Neural progenitor cell (in vitro differentiated cells): ENCODE data around the gene MAN2A1.

Source experiments
- EZH2 ChIP-seq: fragments of 200-600 bp; sonication (generic); IDR thresholded peaks from 2 replicates; pipeline ENCODE4 v1.6.1; 2017; ENCODE audit warnings: antibody characterized with exemption, mild to moderate bottlenecking, moderate library complexity
- EZH2phosphoT487 ChIP-seq: fragments of 200-600 bp; sonication (generic); IDR thresholded peaks from 2 replicates; pipeline ENCODE4 v1.6.1; 2017; ENCODE audit warnings: antibody characterized with exemption
- TF ChIP-seq, protein P1 (sequence below): fragments of 200-600 bp; sonication (generic); IDR thresholded peaks from 2 replicates; pipeline ENCODE4 v1.5.1; 2017; ENCODE audit warnings: antibody characterized with exemption, mild to moderate bottlenecking

DNA sequence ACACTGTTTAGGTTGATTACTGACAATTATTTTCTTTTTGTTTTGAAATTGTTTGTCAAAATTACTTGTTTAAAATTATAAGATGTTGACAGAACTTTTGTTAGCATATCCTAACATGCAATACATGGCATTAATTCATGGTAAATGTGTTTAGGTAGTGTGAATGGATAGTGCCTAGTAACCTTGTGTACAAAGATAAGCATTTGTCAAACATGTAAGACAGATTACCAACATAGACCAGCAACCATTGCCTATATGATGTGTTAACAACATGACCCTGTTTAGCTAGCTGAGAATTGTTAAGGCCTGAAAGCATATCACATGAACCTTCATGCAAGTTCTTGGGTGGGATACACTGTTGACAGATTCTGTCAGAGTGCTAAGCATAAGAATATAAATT lies 13.4 kb downstream of the MAN2A1 start:
- TF ChIP-seq, protein P1, sequence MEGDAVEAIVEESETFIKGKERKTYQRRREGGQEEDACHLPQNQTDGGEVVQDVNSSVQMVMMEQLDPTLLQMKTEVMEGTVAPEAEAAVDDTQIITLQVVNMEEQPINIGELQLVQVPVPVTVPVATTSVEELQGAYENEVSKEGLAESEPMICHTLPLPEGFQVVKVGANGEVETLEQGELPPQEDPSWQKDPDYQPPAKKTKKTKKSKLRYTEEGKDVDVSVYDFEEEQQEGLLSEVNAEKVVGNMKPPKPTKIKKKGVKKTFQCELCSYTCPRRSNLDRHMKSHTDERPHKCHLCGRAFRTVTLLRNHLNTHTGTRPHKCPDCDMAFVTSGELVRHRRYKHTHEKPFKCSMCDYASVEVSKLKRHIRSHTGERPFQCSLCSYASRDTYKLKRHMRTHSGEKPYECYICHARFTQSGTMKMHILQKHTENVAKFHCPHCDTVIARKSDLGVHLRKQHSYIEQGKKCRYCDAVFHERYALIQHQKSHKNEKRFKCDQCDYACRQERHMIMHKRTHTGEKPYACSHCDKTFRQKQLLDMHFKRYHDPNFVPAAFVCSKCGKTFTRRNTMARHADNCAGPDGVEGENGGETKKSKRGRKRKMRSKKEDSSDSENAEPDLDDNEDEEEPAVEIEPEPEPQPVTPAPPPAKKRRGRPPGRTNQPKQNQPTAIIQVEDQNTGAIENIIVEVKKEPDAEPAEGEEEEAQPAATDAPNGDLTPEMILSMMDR: no peak
- no peak for TF ChIP-seq EZH2
- no peak for TF ChIP-seq EZH2phosphoT487
